Esophagus mucosa (tissue), 1 donor: ENCODE data around the gene STMN1. TPM values are rescaled to one million over a fixed set of nuclear protein-coding genes. Genes with fewer than 3 reads are reported as not detected.

Experiments used
- ATAC-seq: fragments of 200-7000 bp; cut with Tn5 transposase; one replicate; pipeline ENCODE4 v1.9.1; 2020
- total RNA-seq: library from RNA; stranded (reverse); gene quantifications from one replicate; pipeline ENCODE4 v1.2.4, GENCODE V29; 2023
- donor health status: DM: yes; HTN: yes; CAD: no.

Gene STMN1
- total RNA-seq, 1 donor from 2014 or later: 110 TPM

GRCh38 chr1:25890239-25891034 is 15.8 kb downstream of the STMN1 start:
- peak; percentile 95 for ATAC-seq

GRCh38 chr1:25889470-25889869 is 16.7 kb downstream of the STMN1 start:
- ATAC-seq: no peak

- ATAC-seq: no peak
Observed at GRCh38 chr1:25888426-25888987, 17.7 kb downstream of the STMN1 start.

GRCh38 chr1:25885602-25886001 is 20.6 kb downstream of the STMN1 start:
- no peak for ATAC-seq

DNA sequence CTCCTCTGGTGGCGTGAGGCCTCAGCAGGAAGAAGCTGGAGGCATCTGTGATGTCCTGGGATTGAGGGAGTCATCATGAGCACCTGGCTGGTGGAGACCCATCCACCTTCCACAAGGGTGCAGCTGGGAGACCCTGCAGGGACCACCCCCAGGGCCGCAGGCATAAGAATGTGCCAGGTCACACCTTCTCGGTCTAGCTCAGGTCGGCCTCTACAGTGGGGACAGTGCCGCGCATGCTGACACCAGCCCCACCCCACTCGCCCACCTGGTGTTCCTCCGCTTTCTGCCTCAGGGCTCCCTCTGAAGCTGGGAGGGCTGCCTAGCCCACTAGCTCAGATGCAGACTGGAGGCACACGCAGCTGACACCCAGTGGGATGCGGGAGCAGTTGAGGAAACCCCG is 25.0 kb downstream of the STMN1 start:
- no peak for ATAC-seq

DNA sequence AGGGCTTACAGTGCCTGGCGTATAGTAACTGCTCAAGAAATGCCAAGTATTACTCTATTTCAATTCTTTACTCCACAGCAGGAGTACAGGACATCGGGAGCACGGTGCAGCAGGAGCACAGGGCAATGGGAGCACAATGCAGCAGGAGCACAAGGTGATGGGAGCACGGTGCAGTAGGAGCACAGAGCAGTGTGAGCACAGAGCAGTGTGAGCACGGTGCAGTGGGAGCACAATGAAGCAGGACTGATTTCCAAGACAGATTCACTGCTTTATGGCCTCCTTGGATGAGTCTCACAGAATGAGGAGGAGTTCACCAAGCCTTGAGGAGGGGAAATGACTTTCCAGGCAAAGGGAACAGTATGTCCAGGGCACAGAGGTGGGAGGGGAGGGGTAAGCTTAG is 25.7 kb downstream of the STMN1 start:
- ATAC-seq: no peak

DNA sequence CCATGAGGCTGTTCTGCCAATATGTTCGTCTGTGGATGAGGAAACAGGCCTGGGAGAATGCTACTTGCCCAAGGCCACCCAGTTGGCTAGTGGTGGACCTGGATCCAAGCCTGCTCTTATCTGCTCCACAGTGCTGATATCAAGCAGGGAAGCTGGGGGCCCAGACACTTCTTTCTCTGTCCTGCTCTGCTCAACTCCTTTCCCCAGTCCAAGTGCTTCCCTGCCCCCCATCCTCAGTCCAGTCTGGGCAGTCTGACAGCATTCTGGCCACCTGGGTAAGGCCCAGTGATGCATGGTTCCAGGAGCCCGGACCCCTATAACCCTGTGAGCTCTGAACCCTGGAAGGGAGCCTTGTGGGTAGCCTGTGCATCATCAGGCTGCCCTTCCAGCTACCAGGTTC is 26.5 kb downstream of the STMN1 start:
- ATAC-seq: no peak

DNA sequence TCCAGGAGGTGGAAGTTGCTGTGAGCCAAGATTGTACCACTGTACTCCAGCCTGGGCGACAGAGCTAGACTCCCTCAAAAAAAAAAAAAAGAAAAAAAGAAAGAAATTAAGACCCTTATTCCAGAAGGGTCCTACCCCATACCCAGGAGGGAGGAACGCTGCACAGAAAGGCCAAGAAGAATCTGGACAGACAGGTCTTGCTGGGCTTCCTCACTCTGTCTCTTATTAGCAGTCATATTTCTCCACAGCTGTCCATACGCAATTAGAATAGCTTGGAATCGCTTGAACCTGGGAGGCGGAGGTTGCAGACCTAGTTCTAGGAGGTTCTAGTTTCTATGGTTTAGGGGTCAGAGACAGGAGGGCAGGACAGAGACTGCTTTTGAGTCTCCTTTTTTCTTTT is 27.5 kb downstream of the STMN1 start:
- ATAC-seq: no peak

- no peak for ATAC-seq
Observed at GRCh38 chr1:25877155-25877554, 29.1 kb downstream of the STMN1 start.

DNA sequence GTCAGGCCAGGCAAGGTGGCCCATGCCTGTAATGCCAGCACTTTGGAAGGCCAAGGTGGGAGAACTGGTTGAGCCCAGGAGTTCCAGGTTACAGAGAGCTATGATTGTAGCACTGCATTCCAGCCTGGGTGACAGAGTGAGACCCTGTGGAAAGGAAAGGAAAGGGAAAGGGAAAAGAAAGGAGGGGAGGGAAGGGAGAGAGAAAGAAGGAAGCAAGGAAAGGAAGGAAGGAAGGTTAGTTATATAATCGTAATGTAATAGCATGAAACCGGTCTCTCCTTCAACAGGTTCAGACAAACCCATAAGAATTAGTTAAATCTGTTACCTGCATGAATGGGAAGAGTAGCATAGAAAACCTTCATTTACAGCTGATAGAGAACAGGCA is 29.5 kb downstream of the STMN1 start:
- no peak for ATAC-seq

- peak; percentile 59 for ATAC-seq
Observed at GRCh38 chr1:25875856-25876692, 30.1 kb downstream of the STMN1 start.

GRCh38 chr1:25875154-25875855 is 30.9 kb downstream of the STMN1 start, which contains the start of gene PAQR7:
PAQR7 (minus strand) TSS chr1:25875708; CDS start chr1:25863839, 11,869 bp downstream.
- peak; percentile 68 for ATAC-seq

GRCh38 chr1:25874635-25875153 is 31.5 kb downstream of the STMN1 start:
- ATAC-seq: no peak

DNA sequence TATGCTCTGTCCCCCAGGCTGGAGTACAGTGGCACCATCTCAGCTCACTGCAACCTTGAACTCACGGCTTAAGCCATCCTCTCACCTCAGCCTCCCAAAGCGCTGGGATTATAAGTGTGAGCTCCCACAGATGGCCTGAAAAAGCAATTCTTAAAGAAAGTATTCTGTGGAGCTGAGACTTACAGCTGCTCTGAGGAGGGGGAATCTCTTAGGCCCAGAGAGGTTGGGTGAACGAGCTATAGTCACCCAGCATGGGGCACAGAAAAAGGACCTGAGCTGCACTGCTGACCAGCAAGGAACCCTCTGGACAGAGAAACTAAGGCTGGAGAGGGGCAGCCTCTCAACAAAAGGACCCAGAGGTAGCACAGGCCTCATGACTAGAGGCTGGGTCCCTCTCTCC is 32.0 kb downstream of the STMN1 start:
- no peak for ATAC-seq

GRCh38 chr1:25873120-25873519 is 33.1 kb downstream of the STMN1 start:
- no peak for ATAC-seq

GRCh38 chr1:25872713-25873112 is 33.5 kb downstream of the STMN1 start:
- no peak for ATAC-seq

- no peak for ATAC-seq
Observed at GRCh38 chr1:25871704-25872494, 34.3 kb downstream of the STMN1 start.

DNA sequence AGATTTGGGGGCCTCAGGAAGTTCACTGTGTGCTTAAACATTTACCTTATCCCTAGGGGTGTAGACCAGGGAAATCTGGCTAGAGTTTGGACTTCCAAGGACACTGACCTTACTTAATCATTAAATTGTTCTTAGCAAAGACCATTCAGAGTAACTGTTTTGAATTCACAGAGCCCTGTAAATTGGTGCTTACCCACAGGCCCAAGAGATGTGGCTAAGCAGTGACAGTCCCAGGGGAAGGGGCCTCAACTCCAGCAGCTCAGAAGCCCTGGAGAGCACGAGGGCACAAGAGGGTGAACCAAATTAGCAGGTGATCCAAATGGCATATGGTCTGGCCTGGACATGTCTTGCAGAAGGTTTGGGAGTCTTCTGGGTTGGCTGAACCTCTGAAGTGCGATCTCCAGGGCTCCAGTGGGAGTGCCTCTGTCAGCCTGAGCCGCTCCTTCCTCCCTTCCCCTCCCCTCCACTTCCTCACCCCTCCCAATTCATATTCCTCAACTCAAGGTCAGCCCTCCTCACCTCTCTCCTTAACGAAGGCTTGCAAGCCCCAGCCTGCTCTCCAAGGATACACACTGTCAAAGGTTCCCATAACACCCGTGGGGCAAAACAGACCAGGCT is 35.0 kb downstream of the STMN1 start:
- peak; percentile 67 for ATAC-seq

DNA sequence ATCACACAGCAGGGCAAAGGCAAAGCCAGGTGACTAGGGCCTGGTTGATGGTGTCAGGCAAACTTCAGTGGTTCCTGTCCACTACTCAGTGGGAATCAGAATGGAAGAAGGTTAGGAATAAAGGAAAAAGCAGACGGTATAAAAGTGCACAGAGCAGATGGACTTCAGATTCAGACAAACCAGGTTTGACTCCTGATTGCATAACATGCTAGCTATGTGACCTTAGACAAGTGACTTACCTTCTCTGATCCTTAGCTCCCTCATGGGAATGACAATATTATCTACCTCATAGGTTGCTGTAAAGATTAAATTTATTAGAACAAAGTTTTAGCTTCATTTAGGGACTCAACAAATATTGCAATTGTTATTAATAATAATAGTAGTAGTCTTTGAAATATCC is 35.6 kb downstream of the STMN1 start:
- no peak for ATAC-seq

- ATAC-seq: no peak
Observed at GRCh38 chr1:25869909-25870606, 36.2 kb downstream of the STMN1 start.
